ENCODE data around the gene KCNH1. TPM values are rescaled to one million over a fixed set of nuclear protein-coding genes. Genes with fewer than 3 reads are reported as not detected.

KCNH1 gene
- not detected in 2 replicates for total RNA-seq

DNA sequence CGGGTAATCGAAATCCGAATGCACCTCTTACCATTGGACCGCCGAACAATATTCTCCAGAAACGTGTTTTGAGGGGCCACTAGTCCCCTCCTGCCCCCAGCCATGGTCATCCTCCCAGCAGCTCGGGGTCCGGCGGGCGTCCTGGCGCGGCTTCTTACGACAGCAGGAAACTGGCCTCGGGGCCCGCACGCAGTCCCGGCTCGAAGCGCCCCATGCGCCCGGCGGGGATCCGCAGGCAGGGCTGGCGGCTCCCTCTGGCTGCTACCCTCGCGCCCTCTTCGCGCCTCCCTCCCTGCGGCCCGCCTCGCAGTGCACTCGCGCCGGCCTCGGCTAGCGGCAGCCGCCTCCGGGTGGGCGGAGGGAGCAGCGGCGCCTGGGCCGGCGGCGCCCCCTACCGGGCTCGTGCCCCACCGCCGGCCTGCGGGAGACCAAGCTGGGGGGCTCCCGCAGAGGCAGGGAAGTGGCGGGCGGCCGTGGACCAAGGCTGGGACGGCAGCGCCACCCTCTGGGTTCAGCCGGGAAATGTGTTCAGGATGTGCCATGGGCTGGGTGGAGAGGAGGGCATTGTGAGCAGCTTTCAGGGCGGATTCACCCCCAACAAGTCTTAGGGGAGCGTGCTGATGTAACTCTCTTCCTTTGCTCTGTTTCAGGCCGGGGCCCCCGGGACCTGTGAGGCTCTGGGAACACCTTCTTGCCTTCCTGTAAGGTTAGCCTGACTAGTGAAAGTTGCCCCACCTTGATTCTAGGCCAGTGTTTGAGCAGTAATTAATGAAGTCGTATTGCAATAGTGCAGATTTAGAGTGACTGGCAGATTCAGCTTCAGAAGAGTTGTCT, at the start of gene KCNH1:
Gene KCNH1, minus strand, starts transcription at position 313 of the 834 bp plus-strand sequence. Its CDS starts 203 bp downstream, at position 110.
- peak within 1 kb of the TSS; percentile 50 for H3K4me3 Mint-ChIP-seq
- H3K4me1 Mint-ChIP-seq (ENCODE audit: low read depth), result no peaks in the 10 kb centered on the region
- H3K27ac Mint-ChIP-seq, result no peak within 1 kb of the TSS
- H3K9me3 Mint-ChIP-seq, result no peaks in the 10 kb centered on the region
- intact Hi-C loops (cut with micrococcal nuclease), result loop anchor here (1.0 to 10.0 kb wide), 4 partner anchors 124 to 688 kb away; no protein-coding TSS in a partner anchor
- DNase-seq (ENCODE audit: low spot score), result peak; percentile 54
- peaks cover 70% of the 10 kb centered on the region for H3K27me3 Mint-ChIP-seq (ENCODE audit: insufficient read depth)
- H3K36me3 Mint-ChIP-seq (ENCODE audit: low read depth), result no peaks in the 10 kb centered on the region

GRCh38 chr1:211182746-211183145, 48.8 kb upstream of the KCNH1 start:
- Mint-ChIP-seq H3K27me3 (ENCODE audit: insufficient read depth) (peaks cover 15% of the 10 kb centered on the region), H3K27ac (no peak overlapping the region), H3K9me3 (no peaks in the 10 kb centered on the region), H3K4me3 (no peak overlapping the region), H3K4me1 (ENCODE audit: low read depth) (no peaks in the 10 kb centered on the region), H3K36me3 (ENCODE audit: low read depth) (no peaks in the 10 kb centered on the region)
- no peak for DNase-seq (ENCODE audit: low spot score)
- intact Hi-C loops (cut with micrococcal nuclease), result no loop called here

DNA sequence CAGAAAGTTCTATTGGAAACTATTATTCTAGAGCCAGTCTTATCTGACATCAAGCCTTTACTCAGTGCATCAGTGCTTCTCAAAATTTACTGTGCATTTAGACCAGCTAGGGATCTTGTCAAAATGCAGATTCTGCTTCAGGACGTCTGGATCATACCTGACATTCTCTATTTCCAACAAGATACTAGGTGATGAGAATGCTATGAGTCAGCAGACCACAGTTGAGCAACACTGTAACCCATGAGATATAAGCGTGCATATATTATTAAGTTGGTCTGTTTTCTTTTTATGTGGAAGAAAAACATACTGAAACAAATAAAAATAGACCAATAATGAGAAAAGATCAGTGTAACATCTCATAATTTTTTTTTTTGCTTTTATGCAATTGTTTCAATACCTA, 40.4 kb upstream of the KCNH1 start:
- H3K27ac Mint-ChIP-seq, result no peak overlapping the region
- intact Hi-C loops (cut with micrococcal nuclease), result no loop called here
- H3K27me3 Mint-ChIP-seq (ENCODE audit: insufficient read depth), result peaks cover 7% of the 10 kb centered on the region
- H3K9me3 Mint-ChIP-seq, result peaks cover 10% of the 10 kb centered on the region
- no peaks in the 10 kb centered on the region for H3K4me1 Mint-ChIP-seq (ENCODE audit: low read depth)
- DNase-seq (ENCODE audit: low spot score), result no peak
- no peaks in the 10 kb centered on the region for H3K36me3 Mint-ChIP-seq (ENCODE audit: low read depth)
- no peak overlapping the region for H3K4me3 Mint-ChIP-seq

DNA sequence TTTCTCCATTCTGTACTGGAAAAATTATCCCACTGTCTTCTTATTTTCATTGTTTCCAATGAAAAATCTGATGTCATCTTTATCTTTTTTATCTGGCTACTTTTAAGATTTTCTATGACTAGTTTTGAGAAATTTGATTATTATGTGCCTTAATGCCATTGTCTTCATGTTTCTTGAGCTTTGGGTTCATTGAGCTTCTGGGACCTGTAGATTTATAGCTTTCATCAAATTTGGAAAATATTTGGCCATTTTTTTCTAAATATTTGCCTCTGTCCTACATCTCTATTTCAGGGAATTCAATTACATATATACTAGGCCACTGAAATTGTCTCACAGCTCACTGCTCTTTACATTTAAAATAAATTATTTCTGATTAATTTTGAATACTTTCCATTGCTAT, 38.7 kb upstream of the KCNH1 start:
- Mint-ChIP-seq H3K4me1 (ENCODE audit: low read depth) (no peaks in the 10 kb centered on the region), H3K9me3 (peaks cover 19% of the 10 kb centered on the region), H3K4me3 (no peak overlapping the region), H3K27ac (no peak overlapping the region), H3K27me3 (ENCODE audit: insufficient read depth) (peaks cover 2% of the 10 kb centered on the region), H3K36me3 (ENCODE audit: low read depth) (no peaks in the 10 kb centered on the region)
- intact Hi-C loops (cut with micrococcal nuclease), result no loop called here
- DNase-seq (ENCODE audit: low spot score), result no peak

DNA sequence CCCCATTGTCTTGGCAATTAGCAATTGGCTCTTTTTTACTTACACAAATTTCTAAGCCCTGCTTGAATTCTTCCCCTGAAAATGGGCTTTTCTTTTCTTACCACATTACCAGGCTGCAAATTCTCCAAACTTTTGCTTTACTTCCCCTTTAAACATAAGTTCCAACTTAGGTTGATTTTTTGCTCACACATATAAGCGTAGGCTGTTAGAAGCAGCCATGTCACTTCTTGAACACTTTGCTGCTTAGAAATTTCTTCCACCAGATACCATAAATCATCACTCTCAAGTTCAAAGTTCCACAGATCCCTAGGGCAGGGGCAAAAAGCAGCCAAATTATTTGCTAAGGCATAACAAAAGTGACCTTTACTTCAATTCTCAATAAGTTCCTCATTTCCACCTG, 35.4 kb upstream of the KCNH1 start:
- no peaks in the 10 kb centered on the region for H3K4me1 Mint-ChIP-seq (ENCODE audit: low read depth)
- intact Hi-C loops (cut with micrococcal nuclease), result no loop called here
- no peaks in the 10 kb centered on the region for H3K36me3 Mint-ChIP-seq (ENCODE audit: low read depth)
- no peak overlapping the region for H3K27ac Mint-ChIP-seq
- no peak overlapping the region for H3K4me3 Mint-ChIP-seq
- no peak for DNase-seq (ENCODE audit: low spot score)
- H3K27me3 Mint-ChIP-seq (ENCODE audit: insufficient read depth), result peaks cover 6% of the 10 kb centered on the region
- peaks cover 19% of the 10 kb centered on the region for H3K9me3 Mint-ChIP-seq

DNA sequence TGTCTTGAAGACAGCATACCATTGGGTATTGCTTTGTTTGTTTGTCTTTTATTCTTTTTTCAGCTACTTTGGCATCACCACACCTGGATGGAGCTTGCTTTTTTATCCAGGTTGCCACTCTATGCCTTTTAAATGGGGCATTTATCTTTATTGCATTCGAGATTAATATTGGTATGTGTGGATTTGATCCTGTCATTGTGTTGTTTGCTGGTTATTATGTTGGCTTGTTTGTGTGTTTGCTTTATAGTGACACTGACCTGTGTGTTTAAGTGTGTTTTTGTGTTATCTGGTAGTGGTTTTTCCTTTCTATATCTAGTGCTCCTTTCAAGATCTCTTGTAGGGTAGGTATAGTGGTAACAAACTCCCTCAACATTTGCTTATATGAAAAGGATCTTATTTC, 24.9 kb upstream of the KCNH1 start:
- Mint-ChIP-seq H3K27me3 (ENCODE audit: insufficient read depth) (peaks cover 5% of the 10 kb centered on the region), H3K36me3 (ENCODE audit: low read depth) (no peaks in the 10 kb centered on the region), H3K27ac (no peak overlapping the region), H3K4me1 (ENCODE audit: low read depth) (no peaks in the 10 kb centered on the region), H3K9me3 (peaks cover 19% of the 10 kb centered on the region), H3K4me3 (no peak overlapping the region)
- no peak for DNase-seq (ENCODE audit: low spot score)
- intact Hi-C loops (cut with micrococcal nuclease), result no loop called here

- H3K9me3 Mint-ChIP-seq, result peaks cover 19% of the 10 kb centered on the region
- H3K27me3 Mint-ChIP-seq (ENCODE audit: insufficient read depth), result peaks cover 7% of the 10 kb centered on the region
- intact Hi-C loops (cut with micrococcal nuclease), result no loop called here
- H3K36me3 Mint-ChIP-seq (ENCODE audit: low read depth), result no peaks in the 10 kb centered on the region
- H3K4me3 Mint-ChIP-seq, result no peak overlapping the region
- DNase-seq (ENCODE audit: low spot score), result no peak
- H3K27ac Mint-ChIP-seq, result no peak overlapping the region
- H3K4me1 Mint-ChIP-seq (ENCODE audit: low read depth), result no peaks in the 10 kb centered on the region
These were observed 21.1 kb upstream of the KCNH1 start for GRCh38 chr1:211155040-211155439.

DNA sequence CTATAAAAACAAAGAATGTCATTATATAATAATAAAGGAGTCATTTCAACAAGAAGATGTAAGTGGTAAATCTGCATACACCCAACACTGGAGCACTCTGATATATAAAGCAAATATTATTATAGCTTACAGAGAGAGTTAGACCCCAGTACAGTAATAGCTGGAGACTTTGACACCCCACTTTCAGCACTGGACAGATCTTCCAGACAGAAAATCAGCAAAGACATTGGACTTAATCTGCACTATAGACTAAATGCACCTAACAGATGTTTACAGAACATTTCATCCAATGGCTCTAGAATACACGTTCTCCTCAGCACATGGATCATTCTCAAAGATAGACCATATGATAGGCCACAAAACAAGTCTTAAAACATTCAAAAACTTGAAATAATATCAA, 20.0 kb upstream of the KCNH1 start:
- H3K4me1 Mint-ChIP-seq (ENCODE audit: low read depth), result no peaks in the 10 kb centered on the region
- H3K9me3 Mint-ChIP-seq, result peaks cover 16% of the 10 kb centered on the region
- no peaks in the 10 kb centered on the region for H3K36me3 Mint-ChIP-seq (ENCODE audit: low read depth)
- intact Hi-C loops (cut with micrococcal nuclease), result no loop called here
- no peak overlapping the region for H3K27ac Mint-ChIP-seq
- no peak for DNase-seq (ENCODE audit: low spot score)
- no peak overlapping the region for H3K4me3 Mint-ChIP-seq
- peaks cover 7% of the 10 kb centered on the region for H3K27me3 Mint-ChIP-seq (ENCODE audit: insufficient read depth)

DNA sequence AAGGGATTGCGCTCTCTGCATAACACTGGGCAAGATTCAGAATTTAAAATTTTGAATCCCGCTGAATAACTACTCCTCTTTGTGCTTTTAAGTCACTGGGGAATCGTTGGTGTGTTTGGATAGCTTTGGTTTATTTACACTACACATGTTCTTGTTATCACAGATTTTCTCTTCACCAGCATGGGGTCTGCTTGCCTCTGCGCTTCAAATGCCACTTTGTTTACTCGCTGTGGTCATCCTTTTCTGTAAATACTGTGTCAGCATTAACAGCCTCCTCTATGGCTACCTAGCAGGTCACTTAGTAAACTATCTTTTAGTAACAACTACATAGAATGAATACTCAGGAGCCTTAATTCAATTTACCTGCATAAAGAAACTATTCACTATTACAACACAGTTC, 14.4 kb upstream of the KCNH1 start:
- Mint-ChIP-seq H3K4me1 (ENCODE audit: low read depth) (no peaks in the 10 kb centered on the region), H3K27me3 (ENCODE audit: insufficient read depth) (peaks cover 7% of the 10 kb centered on the region), H3K27ac (no peak overlapping the region), H3K36me3 (ENCODE audit: low read depth) (no peaks in the 10 kb centered on the region), H3K4me3 (no peak overlapping the region), H3K9me3 (no peaks in the 10 kb centered on the region)
- no peak for DNase-seq (ENCODE audit: low spot score)
- intact Hi-C loops (cut with micrococcal nuclease), result no loop called here

DNA sequence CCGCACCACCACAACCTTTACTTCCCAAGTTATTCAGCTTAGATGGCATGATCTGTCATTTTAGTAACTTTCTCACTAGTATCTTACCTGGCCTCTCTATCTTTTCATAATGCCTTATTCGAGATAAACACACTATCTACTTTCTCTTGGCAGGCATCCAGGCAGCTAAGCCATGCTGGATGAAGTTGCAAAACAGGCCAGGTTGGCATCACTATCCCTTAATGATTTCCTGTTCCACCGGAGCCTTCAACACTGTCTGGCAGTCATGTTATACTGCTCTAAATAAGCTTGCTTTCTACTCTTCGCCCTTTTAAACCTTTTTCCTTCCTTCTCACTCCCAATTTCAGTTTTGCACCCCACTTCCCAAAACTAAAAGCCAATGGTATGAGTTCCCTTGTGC, 12.0 kb upstream of the KCNH1 start:
- Mint-ChIP-seq H3K36me3 (ENCODE audit: low read depth) (no peaks in the 10 kb centered on the region), H3K4me1 (ENCODE audit: low read depth) (no peaks in the 10 kb centered on the region), H3K27me3 (ENCODE audit: insufficient read depth) (peaks cover 18% of the 10 kb centered on the region), H3K27ac (no peak overlapping the region), H3K9me3 (no peaks in the 10 kb centered on the region), H3K4me3 (no peak overlapping the region)
- intact Hi-C loops (cut with micrococcal nuclease), result no loop called here
- DNase-seq (ENCODE audit: low spot score), result no peak

- no peak overlapping the region for H3K27ac Mint-ChIP-seq
- no peak for DNase-seq (ENCODE audit: low spot score)
- H3K4me1 Mint-ChIP-seq (ENCODE audit: low read depth), result no peaks in the 10 kb centered on the region
- no peaks in the 10 kb centered on the region for H3K36me3 Mint-ChIP-seq (ENCODE audit: low read depth)
- H3K27me3 Mint-ChIP-seq (ENCODE audit: insufficient read depth), result peaks cover 70% of the 10 kb centered on the region
- H3K4me3 Mint-ChIP-seq, result no peak overlapping the region
- no peaks in the 10 kb centered on the region for H3K9me3 Mint-ChIP-seq
- intact Hi-C loops (cut with micrococcal nuclease), result loop anchor here (1.0 to 10.0 kb wide), 4 partner anchors 339 to 728 kb away; no protein-coding TSS in a partner anchor
These were observed 1.5 kb upstream of the KCNH1 start for GRCh38 chr1:211135342-211135950.

DNA sequence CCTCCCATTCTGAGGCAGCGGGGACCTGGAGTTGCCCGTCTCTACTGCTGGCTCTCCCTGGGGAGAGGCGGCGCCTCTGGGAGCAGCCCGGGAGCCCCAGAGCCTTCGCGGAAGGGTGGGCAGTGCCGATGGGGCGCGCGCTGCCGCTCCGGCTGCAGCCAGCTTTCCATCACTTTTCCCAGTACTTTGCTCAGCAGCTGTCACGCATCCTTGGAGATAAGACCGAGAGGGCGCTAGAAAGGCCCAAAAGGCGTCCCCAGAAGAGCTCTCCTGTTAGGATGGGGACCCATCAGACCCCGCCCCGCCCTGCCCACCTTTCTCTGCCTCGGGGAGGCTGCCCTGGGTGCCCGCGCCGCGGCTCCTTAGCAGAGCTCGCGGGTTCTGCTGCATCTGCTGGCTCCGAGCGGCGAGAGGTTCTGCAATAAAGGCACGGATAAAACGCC, 534 bp downstream of the KCNH1 start:
- DNase-seq (ENCODE audit: low spot score), result no peak
- no peaks in the 10 kb centered on the region for H3K9me3 Mint-ChIP-seq
- peak overlapping the region; percentile 50 for H3K4me3 Mint-ChIP-seq
- intact Hi-C loops (cut with micrococcal nuclease), result loop anchor here (10.0 kb wide), 1 partner anchor 341 kb away; no protein-coding TSS in a partner anchor
- H3K27me3 Mint-ChIP-seq (ENCODE audit: insufficient read depth), result peaks cover 73% of the 10 kb centered on the region
- H3K27ac Mint-ChIP-seq, result no peak overlapping the region
- H3K4me1 Mint-ChIP-seq (ENCODE audit: low read depth), result no peaks in the 10 kb centered on the region
- H3K36me3 Mint-ChIP-seq (ENCODE audit: low read depth), result no peaks in the 10 kb centered on the region

DNA sequence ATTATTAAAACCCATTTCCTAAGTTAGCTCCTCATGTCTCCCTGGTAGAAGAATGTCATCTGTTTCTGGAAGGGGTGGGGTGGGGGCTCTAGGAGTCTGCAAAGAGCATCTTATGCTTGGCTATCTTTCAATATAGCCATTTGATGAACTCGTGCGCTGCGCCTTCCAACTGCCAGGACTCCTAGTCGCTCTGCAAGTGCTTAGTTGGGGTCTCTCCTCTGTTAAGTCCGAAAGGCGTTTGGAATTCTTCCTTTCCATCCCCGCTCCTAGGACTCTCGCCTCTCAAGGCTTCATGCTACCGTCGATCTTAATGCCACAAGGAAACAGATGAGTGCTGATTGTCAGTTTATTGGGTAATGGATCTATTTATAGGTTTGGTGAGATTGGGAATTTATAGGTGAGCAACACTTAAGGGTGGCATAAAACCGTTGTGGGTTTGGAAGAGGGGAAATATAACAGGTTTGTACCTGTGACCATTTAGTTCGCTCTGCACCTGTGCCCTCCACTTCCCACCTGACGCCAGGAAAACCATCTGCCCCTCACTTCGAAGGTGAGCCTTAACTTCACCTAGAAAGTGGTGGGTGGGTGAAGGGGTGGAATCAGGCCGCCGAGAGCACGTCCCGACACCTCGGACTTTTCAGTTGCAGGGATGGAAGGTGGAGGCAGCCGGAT, 1.1 kb downstream of the KCNH1 start:
- Mint-ChIP-seq H3K9me3 (no peaks in the 10 kb centered on the region), H3K36me3 (ENCODE audit: low read depth) (no peaks in the 10 kb centered on the region), H3K4me1 (ENCODE audit: low read depth) (no peaks in the 10 kb centered on the region), H3K27me3 (ENCODE audit: insufficient read depth) (peaks cover 75% of the 10 kb centered on the region), H3K27ac (no peak overlapping the region), H3K4me3 (peak overlapping the region; percentile 4)
- no peak for DNase-seq (ENCODE audit: low spot score)
- intact Hi-C loops (cut with micrococcal nuclease), result loop anchor here (10.0 kb wide), 1 partner anchor 342 kb away; no protein-coding TSS in a partner anchor
